ENCODE results near the gene BEST4. TPM values are rescaled to one million over a fixed set of nuclear protein-coding genes. Genes with fewer than 3 reads are reported as not detected.
"Not testable (repeated sequence)": the region's sequence is repeated elsewhere in the genome, so short reads cannot be mapped to it uniquely, and the experiment has no call there.

Gene BEST4
- total RNA-seq, 1 experiment from 2014 or later, result not detected

DNA sequence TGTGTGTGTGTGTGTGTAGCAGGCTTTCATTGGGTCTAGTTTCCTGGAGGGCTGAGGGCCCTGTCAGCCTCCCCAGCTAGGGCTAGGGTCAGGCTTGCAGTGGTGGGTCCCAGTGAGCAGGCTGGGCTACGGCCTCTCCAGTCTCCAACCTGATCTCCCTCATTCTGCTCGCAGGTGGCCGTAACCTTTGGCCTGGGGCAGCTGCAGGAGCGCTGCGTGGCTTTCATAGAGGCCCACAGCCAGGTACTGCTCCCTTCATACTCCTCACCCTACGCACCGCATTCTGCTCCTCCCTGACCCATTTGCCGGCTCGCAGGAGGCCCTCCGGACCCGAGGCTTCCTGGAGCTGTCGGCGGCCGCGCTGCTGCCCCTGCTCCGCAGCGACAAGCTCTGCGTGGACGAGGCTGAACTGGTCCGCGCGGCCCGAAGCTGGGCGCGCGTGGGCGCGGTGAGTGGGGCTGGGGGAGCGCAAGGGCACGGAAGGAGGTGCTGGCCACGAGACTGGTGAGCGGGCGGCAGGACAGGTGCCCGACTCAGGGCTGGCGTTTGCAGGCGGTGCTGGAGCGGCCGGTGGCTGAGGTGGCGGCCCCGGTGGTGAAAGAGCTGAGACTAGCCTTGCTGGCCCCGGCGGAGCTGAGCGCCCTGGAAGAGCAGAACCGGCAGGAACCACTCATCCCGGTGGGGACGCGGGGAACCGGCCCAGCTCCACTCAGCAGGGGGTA is 25.0 kb upstream of the BEST4 start:
- ChIA-PET POLR2A (ENCODE audit: unreplicated experiment) (no interaction called here), CTCF (no interaction called here)
- no peak overlapping the region for H2AFZ ChIP-seq (ENCODE audit: low read length)
- no peak overlapping the region for H3K9ac ChIP-seq (ENCODE audit: low read length)
- no peak overlapping the region for H3K4me2 ChIP-seq (ENCODE audit: low read length)
- BruUV-seq (replicated peaks), result no TSS peak
- H3F3A ChIP-seq (ENCODE audit: low read length, unreplicated experiment), result no peaks in the 10 kb centered on the region
- no peaks in the 10 kb centered on the region for H3K79me2 ChIP-seq (ENCODE audit: low read length)
- no peaks in the 10 kb centered on the region for H3K36me3 ChIP-seq (ENCODE audit: low read depth, low read length)
- no peak overlapping the region for H3K27ac ChIP-seq (ENCODE audit: low read length)
- no peak for DNase-seq
- no peak overlapping the region for H3K4me3 ChIP-seq (ENCODE audit: low read length)
- intact Hi-C loops (cut with micrococcal nuclease), result no loop called here
- H3K4me1 ChIP-seq (ENCODE audit: insufficient read depth, low read length), result peaks cover 33% of the 10 kb centered on the region
- no peaks in the 10 kb centered on the region for H4K20me1 ChIP-seq (ENCODE audit: low read length)
- ATAC-seq, result no peak
- no peaks in the 10 kb centered on the region for H3K9me3 ChIP-seq (ENCODE audit: low read length)
- no peaks in the 10 kb centered on the region for H3K27me3 ChIP-seq (ENCODE audit: low read length)
- TF ChIP-seq CTCF (conservative IDR thresholded peaks at IDR 0.05; ENCODE audit: low read depth, low read length) (no peak), EZH2phosphoT487 (IDR thresholded peaks at IDR 0.05; ENCODE audit: borderline replicate concordance, low read length) (no peak), EZH2 (IDR thresholded peaks at IDR 0.05; ENCODE audit: low read length, unreplicated experiment) (no peak)
- no peaks in the 10 kb centered on the region for H3K9me2 ChIP-seq (replicated peaks; ENCODE audit: low read length)

DNA sequence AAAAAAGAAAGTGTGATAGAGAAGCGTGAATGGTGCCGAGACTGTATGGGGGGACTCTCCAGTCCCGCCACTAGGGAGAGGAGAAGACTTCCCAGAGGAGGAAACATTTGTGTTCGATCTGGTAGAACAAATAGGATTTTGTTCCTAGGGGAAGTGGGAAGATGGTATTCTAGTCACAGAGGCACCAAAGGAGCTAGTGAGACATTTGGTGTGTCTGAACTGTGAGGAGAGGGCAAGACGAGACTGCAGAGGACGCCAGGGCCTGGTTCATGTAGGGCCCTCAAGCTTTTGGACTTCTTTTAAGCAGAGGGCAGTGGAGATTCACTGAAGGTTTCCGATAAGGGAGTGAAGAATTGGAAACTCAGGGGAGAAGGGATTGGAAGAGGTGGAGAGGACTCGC is 23.3 kb upstream of the BEST4 start:
- POLR2A ChIA-PET (ENCODE audit: unreplicated experiment), result no interaction called here
- H3K4me2 ChIP-seq (ENCODE audit: low read length), result no peak overlapping the region
- no TSS peak for BruUV-seq (replicated peaks)
- H3F3A ChIP-seq (ENCODE audit: low read length, unreplicated experiment), result peaks cover 5% of the 10 kb centered on the region
- peaks cover 51% of the 10 kb centered on the region for H3K4me1 ChIP-seq (ENCODE audit: insufficient read depth, low read length)
- no peak overlapping the region for H3K4me3 ChIP-seq (ENCODE audit: low read length)
- no peak overlapping the region for H3K27ac ChIP-seq (ENCODE audit: low read length)
- no peak for DNase-seq
- H3K36me3 ChIP-seq (ENCODE audit: low read depth, low read length), result no peaks in the 10 kb centered on the region
- no peaks in the 10 kb centered on the region for H3K79me2 ChIP-seq (ENCODE audit: low read length)
- no peak overlapping the region for H3K9ac ChIP-seq (ENCODE audit: low read length)
- no peak overlapping the region for H2AFZ ChIP-seq (ENCODE audit: low read length)
- no peaks in the 10 kb centered on the region for H4K20me1 ChIP-seq (ENCODE audit: low read length)
- no peaks in the 10 kb centered on the region for H3K9me3 ChIP-seq (ENCODE audit: low read length)
- intact Hi-C loops (cut with micrococcal nuclease), result no loop called here
- TF ChIP-seq EZH2 (IDR thresholded peaks at IDR 0.05; ENCODE audit: low read length, unreplicated experiment), result no peak
- TF ChIP-seq EZH2phosphoT487 (IDR thresholded peaks at IDR 0.05; ENCODE audit: borderline replicate concordance, low read length), result no peak
- TF ChIP-seq CTCF (conservative IDR thresholded peaks at IDR 0.05; ENCODE audit: low read depth, low read length), result no peak
- ATAC-seq, result no peak
- no peaks in the 10 kb centered on the region for H3K27me3 ChIP-seq (ENCODE audit: low read length)
- no peaks in the 10 kb centered on the region for H3K9me2 ChIP-seq (replicated peaks; ENCODE audit: low read length)
- CTCF ChIA-PET, result no interaction called here

GRCh38 chr1:44810762-44811105 is 22.8 kb upstream of the BEST4 start:
- H3K27ac ChIP-seq (ENCODE audit: low read length); H3K4me2 ChIP-seq (ENCODE audit: low read length); H3K36me3 ChIP-seq (ENCODE audit: low read depth, low read length); DNase-seq; H2AFZ ChIP-seq (ENCODE audit: low read length); BruUV-seq (replicated peaks); ATAC-seq; H3K4me3 ChIP-seq (ENCODE audit: low read length); H3K79me2 ChIP-seq (ENCODE audit: low read length); H3F3A ChIP-seq (ENCODE audit: low read length, unreplicated experiment); CTCF ChIA-PET; intact Hi-C loops (cut with micrococcal nuclease); POLR2A ChIA-PET (ENCODE audit: unreplicated experiment); H4K20me1 ChIP-seq (ENCODE audit: low read length); H3K9ac ChIP-seq (ENCODE audit: low read length); H3K9me3 ChIP-seq (ENCODE audit: low read length); H3K9me2 ChIP-seq (replicated peaks; ENCODE audit: low read length); H3K27me3 ChIP-seq (ENCODE audit: low read length): not testable (repeated sequence)
- H3K4me1 ChIP-seq (ENCODE audit: insufficient read depth, low read length), result peaks cover 51% of the 10 kb centered on the region
